ENCODE data around the gene BUD31. TPM values are rescaled to one million over a fixed set of nuclear protein-coding genes. Genes with fewer than 3 reads are reported as not detected.

Gene BUD31
- total and polyA plus RNA-seq, 10 of the 15 experiments (the other 5 are each of a cell fraction or from before 2014, with no cell fraction given) = 74.2 to 317 (median 130) TPM

- Histone ChIP-seq H2AFZ (ENCODE audit: control insufficient read depth, low read depth, low read length) (peak within 1 kb of the TSS; percentile 83), H3K9me3 (replicated peaks; ENCODE audit: control insufficient read depth, insufficient read depth, low read length) (no peaks in the 10 kb centered on the region), H3K4me3 (peak within 1 kb of the TSS; percentile 93), H3K36me3 (ENCODE audit: control insufficient read depth in 2 of 2, insufficient read depth in 2 of 2, low read length in 1 of 2) (peaks cover 3 to 6% of the 10 kb centered on the region in 2 experiments), H3K4me1 (ENCODE audit: control insufficient read depth, insufficient read depth, low read length) (peaks cover 11% of the 10 kb centered on the region), H3K79me2 (ENCODE audit: control insufficient read depth, insufficient read depth, low read length) (peaks cover 35% of the 10 kb centered on the region), H3K9ac (ENCODE audit: control insufficient read depth, insufficient read depth, low read length) (peak within 1 kb of the TSS; percentile 89), H3K27me3 (replicated peaks in 1 of 2; ENCODE audit: control insufficient read depth in 2 of 2, insufficient read depth in 2 of 2, low read length in 1 of 2) (no peaks in the 10 kb centered on the region), H4K20me1 (ENCODE audit: control insufficient read depth, insufficient read depth) (no peaks in the 10 kb centered on the region), H3K27ac (ENCODE audit: control insufficient read depth, insufficient read depth) (peak within 1 kb of the TSS; percentile 80), H3K4me2 (ENCODE audit: control insufficient read depth, insufficient read depth) (peak within 1 kb of the TSS; percentile 96)
- peak; percentile 71 for DNase-seq (ENCODE audit: low read depth, low spot score)
- peak; percentile 86 for FAIRE-seq
- BruUV-seq (replicated peaks) = TSS peak; percentile 71
- in situ Hi-C loops (cut with MboI) = no loop called here
- RAD21 ChIA-PET (ENCODE audit: unreplicated experiment) = interaction anchor here (2.4 kb wide), 1 partner anchor 30 kb away, joined by 8 read pairs; the partner anchor contains the start of genes BUD31 and PDAP1
- CTCF ChIA-PET = interaction anchor here (0.7 kb wide), 1 partner anchor 112 kb away, joined by 3 read pairs; no protein-coding TSS in a partner anchor
- WGBS (ENCODE audit: insufficient coverage, insufficient replicate concordance, low lambda C conversion rate, missing lambda C conversion rate) = 1% methylated on average over 52 of the region's 89 CpGs
- peak; percentile 96 for ATAC-seq
- POLR2A ChIA-PET = interaction anchor here (0.6 to 2.9 kb wide), 7 partner anchors 23 to 1883 kb away, joined by 3 to 16 read pairs (median 3); partner anchors contain the start of genes ARPC1A, BUD31 and PDAP1
- SMC1A ChIA-PET (ENCODE audit: uncharacterized antibody, unreplicated experiment) = interaction anchor here (0.9 to 2.1 kb wide), 4 partner anchors 30 to 182 kb away, joined by 3 to 6 read pairs (median 3); partner anchors contain the start of gene BUD31
- intact Hi-C loops (cut with micrococcal nuclease; ENCODE audit: unreplicated experiment) = loop anchor here (2.0 kb wide), 1 partner anchor 66 kb away; the partner anchor contains the start of gene ZKSCAN5
- TF ChIP-seq SRF (IDR thresholded peaks at IDR 0.05; ENCODE audit: low read depth in 2 of 2, low read length in 2 of 2) = peak; percentile 95 to 100
- TF ChIP-seq EED (IDR thresholded peaks at IDR 0.05; ENCODE audit: low read depth) = no peak
- TF ChIP-seq SMC3 (IDR thresholded peaks at IDR 0.05; ENCODE audit: borderline replicate concordance, low read length) = no peak
- TF ChIP-seq HCFC1 (IDR thresholded peaks at IDR 0.05; ENCODE audit: low read length) = peak; percentile 81
- TF ChIP-seq CREB1 (IDR thresholded peaks at IDR 0.05; ENCODE audit: low read depth) = peak; percentile 77
- no peak for TF ChIP-seq CBX3 (IDR thresholded peaks at IDR 0.05; ENCODE audit: borderline replicate concordance, low read depth)
- peak; percentile 100 for TF ChIP-seq MLLT1 (IDR thresholded peaks at IDR 0.05)
- peak; percentile 65 for TF ChIP-seq E4F1 (IDR thresholded peaks at IDR 0.05; ENCODE audit: borderline replicate concordance, partially characterized antibody)
- 0 out of 2 replicates have a peak, but pooled peaks have one; percentile 30 for TF ChIP-seq RUNX3 (IDR thresholded peaks at IDR 0.05; ENCODE audit: low read length)
- peak; percentile 57; the same call in 1 of the 2 replicates for TF ChIP-seq ZNF24 (IDR thresholded peaks at IDR 0.05)
- no peak for TF ChIP-seq KDM1A (IDR thresholded peaks at IDR 0.05; ENCODE audit: borderline replicate concordance)
- peak; percentile 74; the same call in 2 of the 3 replicates for TF ChIP-seq POU2F2 (IDR thresholded peaks at IDR 0.05; ENCODE audit: borderline replicate concordance, low read depth, low read length)
- TF ChIP-seq NFIC (IDR thresholded peaks at IDR 0.05; ENCODE audit: low read depth, low read length) = no peak
- 0 out of 2 replicates have a peak, but pooled peaks have one; percentile 41 for TF ChIP-seq GABPA (IDR thresholded peaks at IDR 0.05; ENCODE audit: low read depth)
- no peak for TF ChIP-seq SUPT20H (IDR thresholded peaks at IDR 0.05; ENCODE audit: borderline replicate concordance, control insufficient read depth, low read depth, low read length)
- TF ChIP-seq NR2C2 (IDR thresholded peaks at IDR 0.05; ENCODE audit: borderline replicate concordance, control insufficient read depth, insufficient read length, low read depth) = peak; percentile 87
- TF ChIP-seq ASH2L (IDR thresholded peaks at IDR 0.05; ENCODE audit: borderline replicate concordance, low read depth) = peak; percentile 90; the same call in 1 of the 2 replicates
These were observed 30.1 kb downstream of the BUD31 start, which contains the start of the genes CPSF4 and PTCD1 for GRCh38 chr7:99438573-99439480. CPSF4 (plus strand) TSS chr7:99438943; CDS start chr7:99439083, 140 bp downstream. PTCD1 (minus strand) TSS chr7:99438798; CDS start chr7:99435242, 3,556 bp downstream.
